Immature natural killer cell (primary cell): ENCODE results near the gene DUSP6. TPM values are rescaled to one million over a fixed set of nuclear protein-coding genes. Genes with fewer than 3 reads are reported as not detected.

Experiments used
- DNase-seq, 3 donors: peaks; one replicate each; pipeline ENCODE4 v3.0.0; 2022; ENCODE audit warnings: mixed read lengths in 1 of 3
- H3K27ac Mint-ChIP-seq, 6 donors: one replicate each; pipeline ENCODE4 v1.8.0; 2020; ENCODE audit warnings: mixed read lengths in 6 of 6, mild to moderate bottlenecking in 5 of 6, inconsistent platforms in 4 of 6, moderate library complexity in 3 of 6
- H3K27me3 Mint-ChIP-seq, 3 donors: one replicate each; pipeline ENCODE4 v1.8.0; 2020 to 2021; ENCODE audit warnings: low read depth in 3 of 3, mild to moderate bottlenecking in 3 of 3, mixed read lengths in 3 of 3, moderate library complexity in 3 of 3, inconsistent platforms in 1 of 3
- H3K36me3 Mint-ChIP-seq, 3 donors: one replicate each; pipeline ENCODE4 v1.8.0; 2020; ENCODE audit warnings: mixed read lengths in 3 of 3, inconsistent platforms in 2 of 3, mild to moderate bottlenecking in 2 of 3
- H3K4me1 Mint-ChIP-seq, 2 donors: one replicate each; pipeline ENCODE4 v1.8.0; 2020; ENCODE audit warnings: inconsistent platforms in 2 of 2, mild to moderate bottlenecking in 2 of 2, mixed read lengths in 2 of 2, moderate library complexity in 1 of 2
- H3K4me3 Mint-ChIP-seq, 5 donors: one replicate each; pipeline ENCODE4 v1.8.0; 2020; ENCODE audit warnings: mild to moderate bottlenecking in 5 of 5, mixed read lengths in 5 of 5, inconsistent platforms in 3 of 5, moderate library complexity in 3 of 5
- H3K9me3 Mint-ChIP-seq, 6 donors: one replicate each; pipeline ENCODE4 v1.8.0; 2020; ENCODE audit warnings: mild to moderate bottlenecking in 6 of 6, mixed read lengths in 6 of 6, inconsistent platforms in 4 of 6, moderate library complexity in 3 of 6
- polyA plus RNA-seq, 3 donors: library from polyadenylated mRNA; unstranded; fragments of 300-500 nt; fragmentation: Illumina TruSeq; gene quantifications; one replicate each; pipeline ENCODE4 v1.2.3, GENCODE V29; 2021

Gene DUSP6
- polyA plus RNA-seq = 10 to 100 TPM; 18.9 to 37.6 (median 27.1) TPM

GRCh38 chr12:89352492-89353187 is at the start of gene DUSP6:
Gene DUSP6 (minus strand): TSS chr12:89352501. CDS start chr12:89352039, 462 bp downstream.
- peak within 1 kb of the TSS; percentile 87 to 97 (median 94) for H3K27ac Mint-ChIP-seq
- H3K9me3 Mint-ChIP-seq = no peaks in the 10 kb centered on the region
- peak; percentile 87 to 92 (median 88) for DNase-seq
- peaks cover 9 to 20% (median 13%) of the 10 kb centered on the region in 3 donors for H3K36me3 Mint-ChIP-seq
- H3K4me3 Mint-ChIP-seq = peak within 1 kb of the TSS; percentile 95 to 100 (median 99)
- peaks cover 13 to 22% (median 17%) of the 10 kb centered on the region in 3 donors for H3K27me3 Mint-ChIP-seq
- H3K4me1 Mint-ChIP-seq = peaks cover 48 to 64% of the 10 kb centered on the region in 2 donors

GRCh38 chr12:89401433-89402058 is 49.2 kb upstream of the DUSP6 start:
- DNase-seq = no peak
- Mint-ChIP-seq H3K4me3 (no peak overlapping the region), H3K9me3 (no peaks in the 10 kb centered on the region), H3K4me1 (peaks cover 23% of the 10 kb centered on the region in 2 donors), H3K27me3 (peaks cover 0 to 1% (median 0%) of the 10 kb centered on the region in 3 donors), H3K36me3 (peaks cover 0 to 9% (median 6%) of the 10 kb centered on the region in 3 donors), H3K27ac (peak overlapping the region; percentile 4 to 64 (median 31))

DNA sequence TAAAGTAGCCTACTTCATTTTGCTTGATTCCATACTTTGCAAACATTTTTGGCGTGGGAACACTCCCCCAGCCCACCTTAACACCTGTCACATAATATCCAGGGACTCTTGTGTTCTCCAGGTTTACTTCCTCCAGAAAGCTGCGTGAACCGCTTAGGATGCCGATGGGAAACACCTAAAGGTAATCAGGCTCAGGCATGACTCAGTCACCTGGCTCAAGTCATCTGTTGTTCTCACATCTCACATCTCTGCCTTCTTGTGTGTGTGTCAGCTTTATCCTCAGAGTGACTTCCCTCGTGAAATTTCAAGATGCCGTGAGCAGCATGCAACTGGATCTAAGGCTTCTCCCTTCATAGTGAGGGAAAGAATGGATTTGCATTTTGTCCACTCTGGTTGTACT is 48.1 kb upstream of the DUSP6 start:
- Mint-ChIP-seq H3K27ac (peak overlapping the region in 3 of 6 donors; percentile 25 to 83 (median 26)), H3K27me3 (peaks cover 0 to 1% (median 0%) of the 10 kb centered on the region in 3 donors), H3K9me3 (no peaks in the 10 kb centered on the region), H3K36me3 (peaks cover 0 to 9% (median 6%) of the 10 kb centered on the region in 3 donors), H3K4me1 (peaks cover 25% of the 10 kb centered on the region in 2 donors), H3K4me3 (no peak overlapping the region)
- no peak for DNase-seq

GRCh38 chr12:89395712-89396111 is 43.4 kb upstream of the DUSP6 start:
- DNase-seq = no peak
- Mint-ChIP-seq H3K27me3 (peaks cover 0 to 2% (median 0%) of the 10 kb centered on the region in 3 donors), H3K4me3 (no peak overlapping the region), H3K9me3 (no peaks in the 10 kb centered on the region), H3K27ac (peak overlapping the region in 3 of 6 donors; percentile 19 to 89 (median 35)), H3K4me1 (peaks cover 28 to 32% of the 10 kb centered on the region in 2 donors), H3K36me3 (peaks cover 3 to 6% (median 3%) of the 10 kb centered on the region in 3 donors)

DNA sequence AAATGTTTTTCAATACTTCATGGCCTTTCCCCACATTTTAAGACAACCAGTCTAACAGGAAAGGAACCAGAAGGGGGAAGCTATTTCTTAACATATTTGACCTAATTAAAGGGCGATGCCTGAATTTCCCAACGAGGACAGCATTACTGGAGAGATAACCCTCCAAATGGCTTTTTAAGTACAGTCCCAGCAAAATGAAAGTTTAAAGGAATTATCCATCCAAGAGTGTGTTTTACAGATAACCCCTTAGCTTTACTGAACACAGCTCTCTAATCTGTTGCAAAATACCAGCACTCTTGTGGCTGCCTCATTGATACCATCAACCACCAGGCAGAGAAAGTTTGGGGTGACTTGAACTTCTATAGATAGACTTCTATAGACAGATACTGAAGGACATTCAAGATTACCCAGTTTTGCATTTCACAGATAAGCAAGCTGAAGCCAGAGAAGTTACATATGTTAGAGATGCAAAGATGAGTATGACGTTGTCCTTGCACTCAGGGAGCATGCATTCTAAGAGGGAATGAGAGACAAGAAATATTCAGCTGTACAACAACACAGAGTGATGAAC is 41.3 kb upstream of the DUSP6 start:
- H3K4me3 Mint-ChIP-seq = no peak overlapping the region
- H3K36me3 Mint-ChIP-seq = peaks cover 3 to 6% (median 3%) of the 10 kb centered on the region in 3 donors
- peaks cover 0 to 2% (median 0%) of the 10 kb centered on the region in 3 donors for H3K27me3 Mint-ChIP-seq
- H3K27ac Mint-ChIP-seq = peak overlapping the region in 2 of 6 donors; percentile 8 to 47
- H3K9me3 Mint-ChIP-seq = no peaks in the 10 kb centered on the region
- no peak for DNase-seq
- peaks cover 41 to 42% of the 10 kb centered on the region in 2 donors for H3K4me1 Mint-ChIP-seq

- Mint-ChIP-seq H3K9me3 (no peaks in the 10 kb centered on the region), H3K27ac (no peak overlapping the region), H3K36me3 (peaks cover 3 to 6% (median 3%) of the 10 kb centered on the region in 3 donors), H3K27me3 (peaks cover 0 to 2% (median 0%) of the 10 kb centered on the region in 3 donors), H3K4me3 (no peak overlapping the region), H3K4me1 (peaks cover 28 to 30% of the 10 kb centered on the region in 2 donors)
- DNase-seq = no peak
Measured at GRCh38 chr12:89392391-89392790, 40.1 kb upstream of the DUSP6 start.

DNA sequence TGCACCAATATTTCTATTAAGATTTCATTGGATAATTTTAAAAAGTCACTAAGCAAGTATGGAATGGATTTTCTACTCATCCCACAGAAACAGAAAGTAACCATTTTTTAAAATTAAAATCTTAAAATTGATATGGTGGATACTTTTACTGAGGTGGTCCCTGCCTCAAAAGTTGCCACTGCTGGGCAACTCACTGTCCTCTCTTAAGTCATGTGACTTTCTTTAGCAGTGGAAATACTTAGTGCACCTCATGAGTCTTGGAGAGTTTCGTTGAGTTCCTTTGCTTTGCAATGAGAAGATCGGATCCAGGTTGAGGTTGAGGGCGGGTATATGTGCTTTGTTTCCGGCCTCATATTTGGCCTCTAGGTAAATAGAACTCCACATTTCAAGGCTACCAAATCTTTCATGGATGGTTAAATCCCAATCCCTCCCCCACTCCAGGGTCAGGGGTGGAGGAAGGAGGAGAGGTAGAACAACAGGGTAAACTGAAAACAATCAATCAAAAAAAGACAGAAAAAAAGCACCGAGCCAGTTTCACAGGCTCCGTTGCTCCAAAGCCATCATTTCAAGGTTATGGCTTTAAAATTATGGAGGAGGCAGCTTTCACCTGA is 39.5 kb upstream of the DUSP6 start:
- H3K27me3 Mint-ChIP-seq = peaks cover 0 to 2% (median 0%) of the 10 kb centered on the region in 3 donors
- H3K4me3 Mint-ChIP-seq = no peak overlapping the region
- H3K4me1 Mint-ChIP-seq = peaks cover 23 to 24% of the 10 kb centered on the region in 2 donors
- DNase-seq = no peak
- H3K36me3 Mint-ChIP-seq = peaks cover 3 to 6% (median 3%) of the 10 kb centered on the region in 3 donors
- no peaks in the 10 kb centered on the region for H3K9me3 Mint-ChIP-seq
- no peak overlapping the region for H3K27ac Mint-ChIP-seq

GRCh38 chr12:89390802-89391673 is 38.7 kb upstream of the DUSP6 start:
- Mint-ChIP-seq H3K4me3 (no peak overlapping the region), H3K9me3 (no peaks in the 10 kb centered on the region), H3K4me1 (peaks cover 20% of the 10 kb centered on the region in 2 donors), H3K27ac (peak overlapping the region in 1 of 6 donors; percentile 1), H3K27me3 (peaks cover 0 to 2% (median 0%) of the 10 kb centered on the region in 3 donors), H3K36me3 (peaks cover 3 to 6% (median 3%) of the 10 kb centered on the region in 3 donors)
- DNase-seq = no peak

- Mint-ChIP-seq H3K36me3 (peaks cover 3 to 6% (median 3%) of the 10 kb centered on the region in 3 donors), H3K27me3 (peaks cover 0 to 4% (median 0%) of the 10 kb centered on the region in 3 donors), H3K27ac (peak overlapping the region in 1 of 6 donors; percentile 42), H3K4me3 (peak overlapping the region in 1 of 5 donors; percentile 6), H3K4me1 (peaks cover 18 to 20% of the 10 kb centered on the region in 2 donors), H3K9me3 (no peaks in the 10 kb centered on the region)
- DNase-seq = no peak
Measured at GRCh38 chr12:89389755-89390661, 37.7 kb upstream of the DUSP6 start.

DNA sequence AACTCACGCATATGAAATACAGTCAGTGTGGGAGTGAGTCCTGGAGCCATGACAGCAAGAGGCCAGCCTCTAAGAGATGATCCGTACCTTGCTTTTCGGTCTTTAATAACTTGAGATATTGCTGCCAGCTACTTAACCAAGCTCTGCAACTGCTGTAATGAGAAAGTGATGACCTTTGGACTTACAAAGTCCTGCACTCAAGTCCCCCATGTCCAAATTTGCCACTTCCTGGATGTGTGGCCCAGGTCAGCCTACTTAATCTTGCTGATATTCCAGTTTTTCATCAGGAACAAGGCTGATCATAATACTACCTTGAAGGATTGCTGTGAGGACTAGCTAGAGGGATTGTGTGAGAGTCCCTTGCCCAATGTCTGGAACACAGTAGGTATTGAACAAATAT is 33.8 kb upstream of the DUSP6 start:
- DNase-seq = no peak
- H3K4me3 Mint-ChIP-seq = no peak overlapping the region
- peaks cover 17 to 18% of the 10 kb centered on the region in 2 donors for H3K4me1 Mint-ChIP-seq
- H3K9me3 Mint-ChIP-seq = no peaks in the 10 kb centered on the region
- H3K36me3 Mint-ChIP-seq = no peaks in the 10 kb centered on the region
- H3K27me3 Mint-ChIP-seq = peaks cover 2 to 4% (median 3%) of the 10 kb centered on the region in 3 donors
- no peak overlapping the region for H3K27ac Mint-ChIP-seq

GRCh38 chr12:89384807-89385206 is 32.5 kb upstream of the DUSP6 start:
- no peak overlapping the region for H3K4me3 Mint-ChIP-seq
- no peak overlapping the region for H3K27ac Mint-ChIP-seq
- no peak for DNase-seq
- peaks cover 3 to 7% of the 10 kb centered on the region in 2 donors for H3K4me1 Mint-ChIP-seq
- no peaks in the 10 kb centered on the region for H3K36me3 Mint-ChIP-seq
- peaks cover 2 to 6% (median 3%) of the 10 kb centered on the region in 3 donors for H3K27me3 Mint-ChIP-seq
- H3K9me3 Mint-ChIP-seq = no peaks in the 10 kb centered on the region
